ENCODE results near the gene CPT1A. TPM values are rescaled to one million over a fixed set of nuclear protein-coding genes. Genes with fewer than 3 reads are reported as not detected.

CPT1A gene
- total and polyA plus RNA-seq, 5 experiments from 2014 or later, result 3.1 to 34.4 (median 4.7) TPM

GRCh38 chr11:68707527-68707926, 134.2 kb downstream of the CPT1A start:
- no peaks in the 10 kb centered on the region for H3K36me3 Mint-ChIP-seq
- no peaks in the 10 kb centered on the region for H3K4me1 Mint-ChIP-seq
- no peak overlapping the region for H3K27ac Mint-ChIP-seq
- DNase-seq, result no peak
- peaks cover 0 to 2% (median 0%) of the 10 kb centered on the region in 5 donors for H3K27me3 Mint-ChIP-seq
- H3K9me3 Mint-ChIP-seq, result no peaks in the 10 kb centered on the region
- POLR2A ChIA-PET, result no interaction called here
- no peak for ATAC-seq
- H3K4me3 Mint-ChIP-seq, result no peak overlapping the region

GRCh38 chr11:68704887-68705286, 136.8 kb downstream of the CPT1A start:
- Mint-ChIP-seq H3K4me1 (no peaks in the 10 kb centered on the region), H3K4me3 (no peak overlapping the region), H3K27me3 (peaks cover 0 to 5% (median 3%) of the 10 kb centered on the region in 5 donors), H3K27ac (no peak overlapping the region), H3K9me3 (peaks cover 0 to 3% (median 0%) of the 10 kb centered on the region in 9 donors), H3K36me3 (no peaks in the 10 kb centered on the region)
- POLR2A ChIA-PET, result no interaction called here
- DNase-seq, result no peak
- no peak for ATAC-seq

Other genes with a start within 250 kb of the CPT1A start
- not detected for gene GAL, start 157.4 kb downstream of the CPT1A start, total RNA-seq
- gene GAL, start 157.4 kb downstream of the CPT1A start, polyA plus RNA-seq, result not detected
- gene TESMIN, start 90.4 kb downstream of the CPT1A start, total RNA-seq, result 1 to 10 TPM; 3.8 to 5.3 TPM
- gene TESMIN, start 90.4 kb downstream of the CPT1A start, polyA plus RNA-seq, result 1 to 10 TPM in 2 of 3 donors, under 1 TPM in 1; 0.66 to 2.8 (median 2.3) TPM
- 10 to 100 TPM; 40.7 to 41.4 TPM for gene MRPL21, start 61.9 kb upstream of the CPT1A start, total RNA-seq
- gene MRPL21, start 61.9 kb upstream of the CPT1A start, polyA plus RNA-seq, result 100 to 1,000 TPM; 109 to 134 (median 127) TPM
- gene IGHMBP2, start 62.0 kb upstream of the CPT1A start, total RNA-seq, result 10 to 100 TPM; 28.5 to 32.5 TPM
- 10 to 100 TPM in 1 of 3 donors, 1 to 10 TPM in 2; 5.1 to 10.5 (median 6.0) TPM for gene IGHMBP2, start 62.0 kb upstream of the CPT1A start, polyA plus RNA-seq
- gene MRGPRD, start 139.1 kb upstream of the CPT1A start, total RNA-seq, result not detected
- gene MRGPRD, start 139.1 kb upstream of the CPT1A start, polyA plus RNA-seq, result under 1 TPM in 1 of 3 donors, not detected in 2; 0.36 TPM
- not detected for gene MRGPRF, start 171.3 kb upstream of the CPT1A start, total RNA-seq
- not detected for gene MRGPRF, start 171.3 kb upstream of the CPT1A start, polyA plus RNA-seq
- gene TPCN2, start 207.0 kb upstream of the CPT1A start, total RNA-seq, result 10 to 100 TPM; 25.4 to 27.2 TPM
- gene TPCN2, start 207.0 kb upstream of the CPT1A start, polyA plus RNA-seq, result 1 to 10 TPM; 3.8 to 6.3 (median 4.9) TPM